GM21515 (cell line): ENCODE data around the gene TDRD7.

Source experiments
- ATAC-seq: cut with Tn5 transposase; IDR thresholded peaks from one replicate; pipeline ENCODE4 v1.9.1; 2021; ENCODE audit not compliant: unreplicated experiment

The TDRD7 gene

GRCh38 chr9:97386733-97387503 is 25.0 kb upstream of the TDRD7 start:
- no peak for ATAC-seq

- no peak for ATAC-seq
Measured at GRCh38 chr9:97387504-97387886, 24.4 kb upstream of the TDRD7 start.

GRCh38 chr9:97387936-97388684 is 23.8 kb upstream of the TDRD7 start:
- no peak for ATAC-seq

- ATAC-seq, result peak; percentile 57
Measured at GRCh38 chr9:97388721-97389238, 23.1 kb upstream of the TDRD7 start.

- ATAC-seq, result no peak
Measured at GRCh38 chr9:97389249-97389648, 22.6 kb upstream of the TDRD7 start.

- ATAC-seq, result no peak
Measured at GRCh38 chr9:97390791-97391406, 21.0 kb upstream of the TDRD7 start.

- no peak for ATAC-seq
Measured at GRCh38 chr9:97394881-97395280, 17.0 kb upstream of the TDRD7 start.

GRCh38 chr9:97395745-97396144 is 16.2 kb upstream of the TDRD7 start:
- ATAC-seq, result no peak

- no peak for ATAC-seq
Measured at GRCh38 chr9:97396256-97396655, 15.6 kb upstream of the TDRD7 start.

- no peak for ATAC-seq
Measured at GRCh38 chr9:97397220-97397619, 14.7 kb upstream of the TDRD7 start.

- peak; percentile 50 for ATAC-seq
Measured at GRCh38 chr9:97398999-97399758, 12.7 kb upstream of the TDRD7 start.

- no peak for ATAC-seq
Measured at GRCh38 chr9:97403746-97404316, 8.1 kb upstream of the TDRD7 start.

- ATAC-seq, result no peak
Measured at GRCh38 chr9:97405551-97405950, 6.3 kb upstream of the TDRD7 start.

- no peak for ATAC-seq
Measured at GRCh38 chr9:97406620-97407177, 5.2 kb upstream of the TDRD7 start.

GRCh38 chr9:97408562-97408961 is 3.3 kb upstream of the TDRD7 start:
- ATAC-seq, result no peak

GRCh38 chr9:97411440-97411788 is 482 bp upstream of the TDRD7 start:
- peak; percentile 9 for ATAC-seq

- peak; percentile 1 for ATAC-seq
Measured at GRCh38 chr9:97412626-97413385, 910 bp downstream of the TDRD7 start.

GRCh38 chr9:97413462-97413861 is 1.6 kb downstream of the TDRD7 start:
- no peak for ATAC-seq

- no peak for ATAC-seq
Measured at GRCh38 chr9:97415146-97415545, 3.2 kb downstream of the TDRD7 start.

GRCh38 chr9:97418880-97419279 is 7.0 kb downstream of the TDRD7 start:
- ATAC-seq, result no peak
